CD14-positive monocyte (primary cell): ENCODE data around the gene MUC16. TPM values are rescaled to one million over a fixed set of nuclear protein-coding genes. Genes with fewer than 3 reads are reported as not detected.

Source experiments
- DNase-seq, 3 donors: peaks; one replicate each; pipeline ENCODE4 v3.0.0-alpha.2; 2011 to 2022
- H2AFZ ChIP-seq: 2 replicates; pipeline ENCODE4 v1.6.0; 2012; ENCODE audit warnings: mild to moderate bottlenecking, low read depth, low read length, inconsistent platforms; ENCODE audit not compliant: insufficient read depth, poor library complexity, severe bottlenecking
- H3K27ac ChIP-seq, 2 donors: 1 replicate in 1 of 2; 2 replicates in 1 of 2; pipeline ENCODE4 v1.5.1; 2012 to 2013; ENCODE audit warnings: low read length in 2 of 2, control low read depth in 1 of 2, inconsistent platforms in 1 of 2, low read depth in 1 of 2, mild to moderate bottlenecking in 1 of 2
- H3K27me3 ChIP-seq, 2 donors: one replicate each; pipeline versions ENCODE4 v1.6.0 to v1.6.1; 2011 to 2013; ENCODE audit warnings: low read length in 2 of 2; ENCODE audit not compliant: control insufficient read depth in 2 of 2, insufficient read depth in 2 of 2
- H3K36me3 ChIP-seq, 2 donors: replicated peaks in 1 of 2; 1 replicate in 1 of 2; 2 replicates in 1 of 2; pipeline versions ENCODE4 v1.5.1 to v1.6.1; 2012 to 2013; ENCODE audit warnings: low read length in 2 of 2, control low read depth in 1 of 2, inconsistent platforms in 1 of 2, mild to moderate bottlenecking in 1 of 2; ENCODE audit not compliant: insufficient read depth in 2 of 2, control insufficient read depth in 1 of 2
- H3K4me1 ChIP-seq, 2 donors: 1 replicate in 1 of 2; 2 replicates in 1 of 2; pipeline versions ENCODE4 v1.5.1 to v1.6.1; 2012 to 2013; ENCODE audit warnings: low read length in 2 of 2, control low read depth in 1 of 2, inconsistent platforms in 1 of 2, mild to moderate bottlenecking in 1 of 2, moderate library complexity in 1 of 2; ENCODE audit not compliant: insufficient read depth in 2 of 2, control insufficient read depth in 1 of 2
- H3K4me2 ChIP-seq: replicated peaks from 2 replicates; pipeline ENCODE3; 2012; ENCODE audit warnings: low read length, moderate library complexity, mild to moderate bottlenecking; ENCODE audit not compliant: poor library complexity, severe bottlenecking; ENCODE audit errors: extremely low read depth
- H3K4me3 ChIP-seq, 3 experiments: fragments of 200-600 bp in 1 of 3; sonication (generic) in 1 of 3; replicated peaks in 1 of 3; 1 replicate in 2 of 3; 2 replicates in 1 of 3; pipeline ENCODE4 v1.5.1; 2011 to 2013; ENCODE audit warnings: low read length in 3 of 3, mild to moderate bottlenecking in 3 of 3, control low read depth in 2 of 3, low read depth in 2 of 3, inconsistent platforms in 1 of 3, moderate library complexity in 1 of 3
- H3K79me2 ChIP-seq: 2 replicates; pipeline ENCODE4 v1.6.0; 2012; ENCODE audit warnings: mild to moderate bottlenecking, control low read depth, inconsistent platforms, low read length, moderate library complexity; ENCODE audit not compliant: insufficient read depth
- H3K9ac ChIP-seq: 2 replicates; pipeline ENCODE4 v1.6.0; 2017; ENCODE audit warnings: low read length, mild to moderate bottlenecking; ENCODE audit not compliant: insufficient read depth, poor library complexity, severe bottlenecking
- H3K9me3 ChIP-seq, 2 donors: replicated peaks in 1 of 2; 1 replicate in 1 of 2; 2 replicates in 1 of 2; pipeline versions ENCODE4 v1.5.1 to v1.6.1; 2012 to 2013; ENCODE audit warnings: low read length in 2 of 2, control low read depth in 1 of 2; ENCODE audit not compliant: control insufficient read depth in 1 of 2, insufficient read depth in 1 of 2
- H4K20me1 ChIP-seq: 2 replicates; pipeline ENCODE4 v1.6.0; 2012; ENCODE audit warnings: mild to moderate bottlenecking, low read length, control low read depth, moderate library complexity; ENCODE audit not compliant: insufficient read depth
- H3K27ac Mint-ChIP-seq, 7 donors: one replicate each; pipeline ENCODE4 v1.8.0; 2020; ENCODE audit warnings: mild to moderate bottlenecking in 7 of 7, mixed read lengths in 7 of 7, moderate library complexity in 6 of 7, inconsistent platforms in 2 of 7
- H3K27me3 Mint-ChIP-seq, 3 donors: one replicate each; pipeline ENCODE4 v1.8.0; 2021 to 2022; ENCODE audit warnings: low read depth in 3 of 3, mild to moderate bottlenecking in 3 of 3, mixed read lengths in 3 of 3, moderate library complexity in 3 of 3, inconsistent platforms in 1 of 3
- H3K36me3 Mint-ChIP-seq, 2 donors: one replicate each; pipeline ENCODE4 v1.8.0; 2020; ENCODE audit warnings: mixed read lengths in 2 of 2, inconsistent platforms in 1 of 2, mild to moderate bottlenecking in 1 of 2
- H3K4me1 Mint-ChIP-seq: one replicate; pipeline ENCODE4 v1.8.0; 2020; ENCODE audit warnings: mild to moderate bottlenecking, mixed read lengths
- H3K4me3 Mint-ChIP-seq, 2 donors: one replicate each; pipeline ENCODE4 v1.8.0; 2020; ENCODE audit warnings: mild to moderate bottlenecking in 2 of 2, mixed read lengths in 2 of 2, moderate library complexity in 1 of 2
- H3K9me3 Mint-ChIP-seq, 7 donors: one replicate each; pipeline ENCODE4 v1.8.0; 2020 to 2022; ENCODE audit warnings: mixed read lengths in 7 of 7, mild to moderate bottlenecking in 6 of 7, moderate library complexity in 6 of 7, inconsistent platforms in 2 of 7
- CTCF ChIP-seq: fragments of 200-600 bp; IDR thresholded peaks from one replicate; pipeline ENCODE4 v1.8.0; 2022; ENCODE audit warnings: antibody characterized with exemption, mild to moderate bottlenecking
- WGBS: methylation state at CpG from one replicate; pipeline ENCODE4 v1.1.5; 2013; ENCODE audit warnings: missing lambda C conversion rate; ENCODE audit not compliant: insufficient coverage; 5-methylcytosine and 5-hydroxymethylcytosine counted together
- intact Hi-C, 2 donors: fragments of 100-400 bp; cut with micrococcal nuclease; formaldehyde crosslinking; loops; one replicate each; pipeline versions ENCODE4 v1.15.0 to v1.15.1; 2023
- polyA plus RNA-seq, 3 donors: library from polyadenylated mRNA; depleted of rRNA in 1 of 3; unstranded in 2 of 3; stranded (reverse) in 1 of 3; fragments of 300-500 nt in 2 of 3; fragments of >200 nt in 1 of 3; fragmentation: Illumina TruSeq in 2 of 3; gene quantifications; 1 replicate in 2 of 3; 2 replicates in 1 of 3; pipeline ENCODE4 v1.2.3, GENCODE V29; 2012 to 2021

MUC16 gene
- polyA plus RNA-seq, 3 donors: not detected

- no peak overlapping the region for H3K9ac ChIP-seq
- no peaks in the 10 kb centered on the region for H3K36me3 ChIP-seq
- H3K9me3 ChIP-seq: no peaks in the 10 kb centered on the region
- no peak overlapping the region for H3K4me2 ChIP-seq
- H2AFZ ChIP-seq: no peak overlapping the region
- no peaks in the 10 kb centered on the region for H4K20me1 ChIP-seq
- no peak overlapping the region for H3K27ac ChIP-seq
- no peak for DNase-seq
- intact Hi-C loops: no loop called here
- TF ChIP-seq CTCF: no peak
- WGBS: 86% methylated on average over 5 of the region's 5 CpGs
- H3K4me3 ChIP-seq: no peak overlapping the region
- H3K79me2 ChIP-seq: no peaks in the 10 kb centered on the region
- Mint-ChIP-seq H3K27me3 (peaks cover 2 to 10% (median 6%) of the 10 kb centered on the region in 3 donors), H3K36me3 (no peaks in the 10 kb centered on the region), H3K9me3 (peaks cover 0 to 5% (median 0%) of the 10 kb centered on the region in 7 donors), H3K4me3 (no peak overlapping the region), H3K4me1 (no peaks in the 10 kb centered on the region), H3K27ac (no peak overlapping the region)
- H3K27me3 ChIP-seq: no peaks in the 10 kb centered on the region
- H3K4me1 ChIP-seq: no peaks in the 10 kb centered on the region
Observed at GRCh38 chr19:9032136-9032631, 22.0 kb upstream of the MUC16 start.

DNA sequence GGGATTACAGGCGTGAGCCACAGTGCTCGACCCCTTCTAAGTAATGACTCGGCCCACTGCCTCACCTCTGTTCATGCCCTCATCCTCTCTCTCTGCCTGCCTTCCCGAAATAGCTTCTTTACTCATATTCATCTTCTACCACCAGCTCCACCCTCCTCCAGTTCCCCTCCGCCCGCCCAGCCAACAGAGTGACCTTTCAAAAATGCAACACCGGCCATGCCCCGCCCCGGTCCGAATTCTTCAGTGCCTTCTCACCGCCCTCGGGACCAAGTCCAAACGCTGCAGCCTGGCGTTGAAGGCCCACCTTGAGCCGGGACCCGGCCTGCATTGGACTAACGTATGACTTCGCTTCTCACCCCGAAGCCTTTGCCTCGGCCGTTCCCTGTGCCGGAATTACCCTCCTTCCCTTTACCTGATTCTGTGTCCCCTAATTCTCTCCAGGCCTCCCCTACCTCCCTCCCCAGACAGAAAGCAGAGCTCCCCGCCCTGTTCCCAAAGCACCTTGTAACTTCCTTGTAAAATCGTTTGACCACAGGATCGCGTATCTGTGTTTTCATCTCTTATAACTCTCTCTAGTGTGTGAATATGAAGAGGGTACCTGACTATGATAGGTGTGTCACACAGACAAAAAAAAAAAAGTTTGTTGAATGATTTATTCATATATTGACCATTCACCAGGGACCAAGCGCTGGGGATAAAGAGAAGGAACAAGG is 8.1 kb upstream of the MUC16 start:
- Mint-ChIP-seq H3K36me3 (no peaks in the 10 kb centered on the region), H3K9me3 (peaks cover 0 to 4% (median 0%) of the 10 kb centered on the region in 7 donors), H3K4me1 (no peaks in the 10 kb centered on the region), H3K27me3 (peaks cover 2 to 13% (median 5%) of the 10 kb centered on the region in 3 donors), H3K27ac (no peak overlapping the region), H3K4me3 (no peak overlapping the region)
- DNase-seq: no peak
- Histone ChIP-seq H3K4me3 (no peak overlapping the region), H3K79me2 (no peaks in the 10 kb centered on the region), H4K20me1 (no peaks in the 10 kb centered on the region), H3K4me1 (no peaks in the 10 kb centered on the region), H3K9ac (no peak overlapping the region), H3K27me3 (no peaks in the 10 kb centered on the region), H3K36me3 (no peaks in the 10 kb centered on the region), H3K9me3 (no peaks in the 10 kb centered on the region), H2AFZ (no peak overlapping the region), H3K27ac (no peak overlapping the region), H3K4me2 (no peak overlapping the region)
- intact Hi-C loops: no loop called here
- TF ChIP-seq CTCF: no peak
- 88% methylated on average over 22 of the region's 27 CpGs for WGBS
